OCI-LY7 (cell line): ENCODE data around the gene SLC5A11.

Experiments used
- CTCF ChIP-seq: fragments of 200-600 bp; sonication (generic); conservative IDR thresholded peaks from 2 replicates; pipeline ENCODE4 v1.5.1; 2014; ENCODE audit warnings: mild to moderate bottlenecking, antibody characterized with exemption, low read length, moderate library complexity, mixed read lengths
- EZH2phosphoT487 ChIP-seq: fragments of 200-600 bp; sonication (generic); IDR thresholded peaks from 2 replicates; pipeline ENCODE4 v1.6.1; 2018; ENCODE audit warnings: low read depth, borderline replicate concordance, mild to moderate bottlenecking, mixed run types, antibody characterized with exemption, low read length, moderate library complexity, mixed read lengths

GRCh38 chr16:24931091-24931490 is 85.3 kb downstream of the SLC5A11 start:
- no peak for TF ChIP-seq CTCF
- no peak for TF ChIP-seq EZH2phosphoT487
